K562 treated with DMSO at 1 percent for 24 hours (cell line): ENCODE data around the gene PLCXD1. TPM values are rescaled to one million over a fixed set of nuclear protein-coding genes. Genes with fewer than 3 reads are reported as not detected.

Experiments used
- total RNA-seq: library from RNA; unstranded; fragments of 300-600 nt; gene quantifications from 2 replicates; pipeline ENCODE4 v1.2.3, GENCODE V29; 2022; ENCODE audit warnings: low read depth; ENCODE audit not compliant: insufficient read depth

PLCXD1 gene
- total RNA-seq: 97.4 and 98.1 TPM in 2 replicates

GRCh38 chrX:281166-281999 is at the start of gene PLCXD1:
Gene PLCXD1 (plus strand): TSS chrX:281381. CDS start chrX:284188, 2,807 bp downstream.

GRCh38 chrX:318739-319578 is 37.8 kb downstream of the PLCXD1 start, which contains the start of gene GTPBP6:
Gene GTPBP6 (minus strand): TSS chrX:318796. CDS start chrX:318787, 9 bp downstream.

Other genes with a start within 250 kb of the PLCXD1 start
- 22.9 and 23.7 TPM in 2 replicates for gene GTPBP6, start 37.4 kb downstream of the PLCXD1 start, total RNA-seq
- 29.4 and 33.1 TPM in 2 replicates for gene PPP2R3B, start 105.5 kb downstream of the PLCXD1 start, total RNA-seq